ENCODE results near the gene SH3RF3. TPM values are rescaled to one million over a fixed set of nuclear protein-coding genes. Genes with fewer than 3 reads are reported as not detected.

SH3RF3 gene
- total RNA-seq, 1 donor from 2014 or later = 0.28 TPM

DNA sequence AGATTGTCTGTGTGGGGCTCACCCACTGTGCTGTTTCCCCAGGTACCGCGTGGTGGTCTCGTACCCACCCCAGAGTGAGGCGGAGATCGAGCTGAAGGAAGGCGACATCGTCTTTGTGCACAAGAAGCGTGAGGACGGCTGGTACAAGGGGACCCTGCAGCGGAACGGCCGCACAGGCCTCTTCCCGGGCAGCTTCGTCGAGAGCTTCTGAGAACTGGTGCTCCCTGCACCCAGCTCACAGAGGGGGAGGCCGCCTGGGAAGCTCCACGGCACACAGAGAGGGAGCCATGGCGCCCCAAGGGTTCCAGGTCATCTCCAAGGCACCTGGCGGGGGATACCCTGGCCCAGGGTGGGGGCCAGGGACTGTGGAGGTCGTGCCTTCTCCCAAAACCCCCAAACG is 372.5 kb downstream of the SH3RF3 start:
- H3K36me3 Mint-ChIP-seq = peaks cover 8% of the 10 kb centered on the region
- peaks cover 2% of the 10 kb centered on the region for H3K9me3 Mint-ChIP-seq
- no peak for DNase-seq (ENCODE audit: low spot score)

DNA sequence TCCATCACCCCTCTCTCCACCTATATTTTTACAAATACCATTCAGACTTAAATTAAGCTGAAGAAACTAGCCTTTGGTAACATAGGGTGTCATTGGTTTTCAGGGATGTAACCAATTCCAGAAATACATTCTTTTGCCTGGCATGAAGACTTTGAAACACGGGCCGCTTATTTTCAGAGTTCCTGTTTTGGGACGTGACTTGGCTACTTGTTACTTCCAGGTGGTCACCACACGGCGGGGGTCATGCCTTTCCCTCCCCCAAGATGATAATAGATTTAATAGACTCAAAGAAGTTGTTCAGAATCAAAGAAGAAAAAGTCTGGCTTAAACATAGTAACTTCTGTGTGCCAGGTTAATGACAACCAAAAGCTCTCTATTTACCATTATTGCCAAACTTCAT is 374.2 kb downstream of the SH3RF3 start:
- Histone ChIP-seq H3K9ac (no peak overlapping the region), H3K79me2 (ENCODE audit: low read depth) (no peaks in the 10 kb centered on the region), H3F3A (ENCODE audit: low read depth) (no peaks in the 10 kb centered on the region), H3K36me3 (no peaks in the 10 kb centered on the region), H2AFZ (replicated peaks) (no peak overlapping the region), H3K4me1 (no peaks in the 10 kb centered on the region), H4K20me1 (ENCODE audit: low read depth) (no peaks in the 10 kb centered on the region), H3K27ac (no peak overlapping the region), H3K27me3 (no peaks in the 10 kb centered on the region), H3K9me3 (ENCODE audit: low read depth) (no peaks in the 10 kb centered on the region), H3K4me3 (no peak overlapping the region), H3K4me2 (no peak overlapping the region)
- Mint-ChIP-seq H3K4me1 (peaks cover 33% of the 10 kb centered on the region), H3K27me3 (ENCODE audit: insufficient read depth, low read depth) (peaks cover 3% of the 10 kb centered on the region), H3K4me3 (peak overlapping the region; percentile 66), H3K27ac (peak overlapping the region; percentile 90), H3K36me3 (peaks cover 5% of the 10 kb centered on the region), H3K9me3 (peaks cover 2% of the 10 kb centered on the region)
- TF ChIP-seq, protein P1, sequence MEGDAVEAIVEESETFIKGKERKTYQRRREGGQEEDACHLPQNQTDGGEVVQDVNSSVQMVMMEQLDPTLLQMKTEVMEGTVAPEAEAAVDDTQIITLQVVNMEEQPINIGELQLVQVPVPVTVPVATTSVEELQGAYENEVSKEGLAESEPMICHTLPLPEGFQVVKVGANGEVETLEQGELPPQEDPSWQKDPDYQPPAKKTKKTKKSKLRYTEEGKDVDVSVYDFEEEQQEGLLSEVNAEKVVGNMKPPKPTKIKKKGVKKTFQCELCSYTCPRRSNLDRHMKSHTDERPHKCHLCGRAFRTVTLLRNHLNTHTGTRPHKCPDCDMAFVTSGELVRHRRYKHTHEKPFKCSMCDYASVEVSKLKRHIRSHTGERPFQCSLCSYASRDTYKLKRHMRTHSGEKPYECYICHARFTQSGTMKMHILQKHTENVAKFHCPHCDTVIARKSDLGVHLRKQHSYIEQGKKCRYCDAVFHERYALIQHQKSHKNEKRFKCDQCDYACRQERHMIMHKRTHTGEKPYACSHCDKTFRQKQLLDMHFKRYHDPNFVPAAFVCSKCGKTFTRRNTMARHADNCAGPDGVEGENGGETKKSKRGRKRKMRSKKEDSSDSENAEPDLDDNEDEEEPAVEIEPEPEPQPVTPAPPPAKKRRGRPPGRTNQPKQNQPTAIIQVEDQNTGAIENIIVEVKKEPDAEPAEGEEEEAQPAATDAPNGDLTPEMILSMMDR (IDR thresholded peaks at IDR 0.05) = no peak
- TF ChIP-seq EZH2phosphoT487 (IDR thresholded peaks at IDR 0.05) (no peak), EZH2 (IDR thresholded peaks at IDR 0.05) (no peak)
- DNase-seq (ENCODE audit: low spot score) = no peak

More for the DNA sequence above, 372.5 kb downstream of the SH3RF3 start:
- TF ChIP-seq EZH2 (IDR thresholded peaks at IDR 0.05) = no peak
- TF ChIP-seq EZH2phosphoT487 (IDR thresholded peaks at IDR 0.05) = no peak
- TF ChIP-seq, protein P1 (IDR thresholded peaks at IDR 0.05) = no peak
- H4K20me1 ChIP-seq (ENCODE audit: low read depth) = no peaks in the 10 kb centered on the region
- H3K27me3 Mint-ChIP-seq (ENCODE audit: insufficient read depth, low read depth) = peaks cover 3% of the 10 kb centered on the region
- no peak overlapping the region for H3K27ac ChIP-seq
- H3K4me1 Mint-ChIP-seq = peaks cover 45% of the 10 kb centered on the region
- H3K4me2 ChIP-seq = no peak overlapping the region
- no peak overlapping the region for H2AFZ ChIP-seq (replicated peaks)
- H3F3A ChIP-seq (ENCODE audit: low read depth) = no peaks in the 10 kb centered on the region
- H3K4me1 ChIP-seq = no peaks in the 10 kb centered on the region
- H3K4me3 ChIP-seq = no peak overlapping the region
- no peaks in the 10 kb centered on the region for H3K27me3 ChIP-seq
- H3K36me3 ChIP-seq = no peaks in the 10 kb centered on the region
- no peak overlapping the region for H3K4me3 Mint-ChIP-seq
- H3K27ac Mint-ChIP-seq = peak overlapping the region; percentile 93
- H3K9me3 ChIP-seq (ENCODE audit: low read depth) = no peaks in the 10 kb centered on the region
- H3K9ac ChIP-seq = no peak overlapping the region
- no peaks in the 10 kb centered on the region for H3K79me2 ChIP-seq (ENCODE audit: low read depth)

GRCh38 chr2:109507217-109507616 is 378.2 kb downstream of the SH3RF3 start:
- Mint-ChIP-seq H3K4me1 (peaks cover 23% of the 10 kb centered on the region), H3K4me3 (no peak overlapping the region), H3K27ac (no peak overlapping the region), H3K9me3 (peaks cover 7% of the 10 kb centered on the region), H3K27me3 (ENCODE audit: insufficient read depth, low read depth) (peaks cover 11% of the 10 kb centered on the region), H3K36me3 (peaks cover 4% of the 10 kb centered on the region)
- Histone ChIP-seq H3K36me3 (no peaks in the 10 kb centered on the region), H3F3A (ENCODE audit: low read depth) (no peaks in the 10 kb centered on the region), H2AFZ (replicated peaks) (no peak overlapping the region), H3K79me2 (ENCODE audit: low read depth) (no peaks in the 10 kb centered on the region), H3K4me3 (no peak overlapping the region), H3K9me3 (ENCODE audit: low read depth) (no peaks in the 10 kb centered on the region), H3K9ac (no peak overlapping the region), H3K27ac (no peak overlapping the region), H4K20me1 (ENCODE audit: low read depth) (no peaks in the 10 kb centered on the region), H3K4me2 (no peak overlapping the region), H3K27me3 (no peaks in the 10 kb centered on the region), H3K4me1 (no peaks in the 10 kb centered on the region)
- no peak for TF ChIP-seq EZH2phosphoT487 (IDR thresholded peaks at IDR 0.05)
- TF ChIP-seq EZH2 (IDR thresholded peaks at IDR 0.05) = no peak
- TF ChIP-seq, protein P1 (IDR thresholded peaks at IDR 0.05) = no peak
- DNase-seq (ENCODE audit: low spot score) = no peak
